Measurements from ENCODE around the gene CEP89.
"Not testable (repeated sequence)": the region's sequence is repeated elsewhere in the genome, so short reads cannot be mapped to it uniquely, and the experiment has no call there.

Gene CEP89

GRCh38 chr19:32848035-32848434, 123.7 kb downstream of the CEP89 start:
- FAIRE-seq; DNase-seq (ENCODE audit: insufficient read length, low spot score): not testable (repeated sequence)

GRCh38 chr19:32843716-32844245, 128.0 kb downstream of the CEP89 start:
- DNase-seq (ENCODE audit: insufficient read length, low spot score) (no peak), FAIRE-seq (no peak)

- no peak for DNase-seq (ENCODE audit: insufficient read length, low spot score)
These were observed 129.7 kb downstream of the CEP89 start for GRCh38 chr19:32842061-32842460.

GRCh38 chr19:32837531-32837930, 134.2 kb downstream of the CEP89 start:
- DNase-seq (ENCODE audit: insufficient read length, low spot score): no peak
- FAIRE-seq: no peak

More at GRCh38 chr19:32842061-32842460, 129.7 kb downstream of the CEP89 start:
- FAIRE-seq: no peak

- not testable (repeated sequence) for FAIRE-seq; DNase-seq (ENCODE audit: insufficient read length, low spot score)
These were observed 138.4 kb downstream of the CEP89 start for GRCh38 chr19:32833388-32833787.

- FAIRE-seq; DNase-seq (ENCODE audit: insufficient read length, low spot score): not testable (repeated sequence)
These were observed 138.9 kb downstream of the CEP89 start for GRCh38 chr19:32832825-32833224.

- not testable (repeated sequence) for DNase-seq (ENCODE audit: insufficient read length, low spot score); FAIRE-seq
These were observed 139.7 kb downstream of the CEP89 start for GRCh38 chr19:32832094-32832493.

- no peak for FAIRE-seq
- no peak for DNase-seq (ENCODE audit: insufficient read length, low spot score)
These were observed 140.1 kb downstream of the CEP89 start for GRCh38 chr19:32831611-32832010.

- DNase-seq (ENCODE audit: insufficient read length, low spot score) (no peak), FAIRE-seq (no peak)
These were observed 141.3 kb downstream of the CEP89 start for GRCh38 chr19:32830231-32831014.

- no peak for FAIRE-seq
- DNase-seq (ENCODE audit: insufficient read length, low spot score): no peak
These were observed 142.3 kb downstream of the CEP89 start for GRCh38 chr19:32829345-32829896.

- FAIRE-seq (no peak), DNase-seq (ENCODE audit: insufficient read length, low spot score) (no peak)
These were observed 143.0 kb downstream of the CEP89 start for GRCh38 chr19:32828643-32829344.

- FAIRE-seq: no peak
These were observed 143.6 kb downstream of the CEP89 start for GRCh38 chr19:32828139-32828538.

More at GRCh38 chr19:32828139-32828538, 143.6 kb downstream of the CEP89 start:
- DNase-seq (ENCODE audit: insufficient read length, low spot score): no peak
